HTERT RPE-1 (cell line): Measurements from ENCODE around the gene TTF2.
"Not testable (repeated sequence)": the region's sequence is repeated elsewhere in the genome, so short reads cannot be mapped to it uniquely, and the experiment has no call there.

Experiments used
- in situ Hi-C: fragments of 300-500 bp; cut with MboI; formaldehyde crosslinking; loops from 4 replicates; pipeline ENCODE4 v1.14.3; 2020; ENCODE audit warnings: low sequenced_read_pairs

Gene TTF2

DNA sequence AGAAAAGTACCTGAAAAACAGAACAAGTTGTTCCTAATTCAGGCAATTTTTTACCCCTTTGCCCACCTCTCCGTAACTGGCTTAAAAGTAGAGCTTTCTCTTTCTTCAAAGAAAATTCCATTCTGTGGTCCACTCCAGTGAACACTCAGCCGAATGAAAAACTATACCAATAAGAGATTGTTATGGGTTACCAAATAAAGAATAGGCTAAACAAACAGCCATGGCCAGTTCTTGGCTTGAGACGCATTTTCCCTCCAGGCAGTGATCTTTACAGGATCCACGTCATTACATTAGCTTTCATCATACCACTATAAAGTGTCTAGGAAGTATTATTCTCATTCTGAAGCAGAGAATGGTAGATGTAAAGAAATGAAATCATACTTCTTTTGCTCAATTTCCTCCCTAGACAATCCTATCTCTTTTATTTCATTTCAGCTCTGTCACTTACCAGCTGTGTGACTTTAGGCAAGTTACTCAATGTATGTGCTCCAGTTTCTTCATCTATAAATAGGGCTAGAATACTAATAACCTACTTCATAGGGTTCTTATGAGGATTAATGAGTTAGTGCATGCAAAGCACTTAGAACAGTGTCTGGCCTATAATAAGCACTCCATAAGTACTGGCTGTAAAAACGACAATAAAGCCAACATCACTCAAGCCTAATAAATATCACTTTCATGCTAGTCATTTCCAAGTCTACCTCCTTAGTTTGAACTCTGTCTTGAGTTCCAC lies 87.9 kb downstream of the TTF2 start:
- in situ Hi-C loops = no loop called here

- in situ Hi-C loops = no loop called here
Observed at GRCh38 chr1:117150316-117150715, 90.2 kb downstream of the TTF2 start.

- in situ Hi-C loops = not testable (repeated sequence)
Observed at GRCh38 chr1:117151305-117151704, 91.2 kb downstream of the TTF2 start.
